Smooth muscle cell (in vitro differentiated cells): Measurements from ENCODE around the gene ITGAD. TPM values are rescaled to one million over a fixed set of nuclear protein-coding genes. Genes with fewer than 3 reads are reported as not detected.

Source experiments
- DNase-seq: peaks from one replicate; lab custom pipeline; 2025; ENCODE audit not compliant: unreplicated experiment; lab: John Stamatoyannopoulos, UW
- H2AFZ ChIP-seq: fragments of 200-600 bp; sonication (generic); 2 replicates; pipeline ENCODE4 v1.6.0; 2016; ENCODE audit warnings: antibody characterized with exemption, low read depth, mild to moderate bottlenecking
- H3F3A ChIP-seq: fragments of 200-600 bp; sonication (generic); 2 replicates; pipeline ENCODE4 v1.6.0; 2017; ENCODE audit warnings: antibody characterized with exemption, low read depth
- H3K27ac ChIP-seq: fragments of 200-600 bp; sonication (generic); 2 replicates; pipeline ENCODE4 v1.5.1; 2016; ENCODE audit warnings: low read depth, mild to moderate bottlenecking
- H3K27me3 ChIP-seq: fragments of 200-600 bp; sonication (generic); 2 replicates; pipeline ENCODE4 v1.6.1; 2016; ENCODE audit warnings: low read depth, mild to moderate bottlenecking
- H3K36me3 ChIP-seq: fragments of 200-600 bp; sonication (generic); 2 replicates; pipeline ENCODE4 v1.5.1; 2016; ENCODE audit warnings: low read depth
- H3K4me1 ChIP-seq: fragments of 200-600 bp; sonication (generic); 2 replicates; pipeline ENCODE4 v1.5.1; 2016; ENCODE audit warnings: low read depth
- H3K4me2 ChIP-seq: fragments of 200-600 bp; sonication (generic); 2 replicates; pipeline ENCODE4 v1.6.0; 2016; ENCODE audit warnings: mild to moderate bottlenecking
- H3K4me3 ChIP-seq: fragments of 200-600 bp; sonication (generic); 2 replicates; pipeline ENCODE4 v1.5.1; 2016; ENCODE audit warnings: mild to moderate bottlenecking
- H3K79me2 ChIP-seq: fragments of 200-600 bp; sonication (generic); 2 replicates; pipeline ENCODE4 v1.6.0; 2016; ENCODE audit warnings: low read depth, mild to moderate bottlenecking
- H3K9ac ChIP-seq: fragments of 200-600 bp; sonication (generic); 2 replicates; pipeline ENCODE4 v1.6.0; 2016; ENCODE audit warnings: low read depth
- H3K9me3 ChIP-seq: fragments of 200-600 bp; sonication (generic); replicated peaks from 2 replicates; pipeline ENCODE4 v1.5.1; 2016; ENCODE audit warnings: low read depth
- H4K20me1 ChIP-seq: fragments of 200-600 bp; sonication (generic); 2 replicates; pipeline ENCODE4 v1.6.0; 2016; ENCODE audit warnings: low read depth
- CTCF ChIP-seq: fragments of 200-600 bp; sonication (generic); IDR thresholded peaks from 2 replicates; pipeline ENCODE4 v1.5.1; 2017; ENCODE audit warnings: borderline replicate concordance, mild to moderate bottlenecking, antibody characterized with exemption; ENCODE audit not compliant: insufficient read depth, poor library complexity, severe bottlenecking
- WGBS: methylation state at CpG from one replicate; pipeline ENCODE4 v1.1.7; 2016; ENCODE audit warnings: low lambda C conversion rate; 5-methylcytosine and 5-hydroxymethylcytosine counted together
- polyA plus RNA-seq: library from polyadenylated mRNA; unstranded; fragments of >200 nt; fragmentation: Nextera tagmentation; extraction: Ambion mirVana; gene quantifications from 2 replicates; pipeline ENCODE4 v1.2.1, GENCODE V29; 2016
- total RNA-seq: library from RNA; depleted of rRNA; stranded (reverse); fragments of >200 nt; gene quantifications from 2 replicates; pipeline ENCODE4 v1.2.3, GENCODE V29; 2014

ITGAD gene
- total and polyA plus RNA-seq, 2 experiments from 2014 or later = not detected

- Histone ChIP-seq H3K27ac (no peak overlapping the region), H3K4me3 (no peak overlapping the region), H3K36me3 (no peaks in the 10 kb centered on the region), H3K27me3 (peaks cover 11% of the 10 kb centered on the region), H3K9ac (no peak overlapping the region), H2AFZ (no peak overlapping the region), H3K9me3 (no peaks in the 10 kb centered on the region), H3K4me1 (no peaks in the 10 kb centered on the region), H3K79me2 (no peaks in the 10 kb centered on the region), H3K4me2 (no peak overlapping the region), H4K20me1 (no peaks in the 10 kb centered on the region), H3F3A (no peaks in the 10 kb centered on the region)
- no peak for DNase-seq
- WGBS = 85% methylated on average over 3 of the region's 3 CpGs
- TF ChIP-seq CTCF = no peak
Measured at GRCh38 chr16:31420037-31420436, 26.9 kb downstream of the ITGAD start.

GRCh38 chr16:31421587-31421986 is 28.5 kb downstream of the ITGAD start:
- Histone ChIP-seq H3F3A (no peaks in the 10 kb centered on the region), H3K9ac (no peak overlapping the region), H3K4me3 (no peak overlapping the region), H3K9me3 (no peaks in the 10 kb centered on the region), H2AFZ (no peak overlapping the region), H3K27ac (no peak overlapping the region), H3K79me2 (no peaks in the 10 kb centered on the region), H3K27me3 (peaks cover 11% of the 10 kb centered on the region), H3K4me1 (no peaks in the 10 kb centered on the region), H3K4me2 (no peak overlapping the region), H3K36me3 (no peaks in the 10 kb centered on the region), H4K20me1 (no peaks in the 10 kb centered on the region)
- TF ChIP-seq CTCF = no peak
- WGBS = 75% methylated on average over 6 of the region's 6 CpGs
- no peak for DNase-seq

GRCh38 chr16:31423241-31423640 is 30.1 kb downstream of the ITGAD start:
- H3K9me3 ChIP-seq = no peaks in the 10 kb centered on the region
- no peaks in the 10 kb centered on the region for H3K36me3 ChIP-seq
- no peak overlapping the region for H3K9ac ChIP-seq
- WGBS = 52% methylated on average over 3 of the region's 3 CpGs
- no peak for DNase-seq
- H3K4me3 ChIP-seq = no peak overlapping the region
- TF ChIP-seq CTCF = no peak
- H3K79me2 ChIP-seq = no peaks in the 10 kb centered on the region
- H3K27ac ChIP-seq = no peak overlapping the region
- H2AFZ ChIP-seq = no peak overlapping the region
- no peaks in the 10 kb centered on the region for H3F3A ChIP-seq
- no peaks in the 10 kb centered on the region for H4K20me1 ChIP-seq
- no peak overlapping the region for H3K4me2 ChIP-seq
- peaks cover 11% of the 10 kb centered on the region for H3K27me3 ChIP-seq
- no peaks in the 10 kb centered on the region for H3K4me1 ChIP-seq

- WGBS = 90% methylated on average over 12 of the region's 12 CpGs
Measured at GRCh38 chr16:31423801-31424200, 30.7 kb downstream of the ITGAD start.

More at GRCh38 chr16:31423801-31424200, 30.7 kb downstream of the ITGAD start:
- Histone ChIP-seq H3K9me3 (no peaks in the 10 kb centered on the region), H3K4me3 (no peak overlapping the region), H3K4me1 (no peaks in the 10 kb centered on the region), H4K20me1 (no peaks in the 10 kb centered on the region), H3K27me3 (peaks cover 11% of the 10 kb centered on the region), H3K27ac (no peak overlapping the region), H3K4me2 (no peak overlapping the region), H2AFZ (no peak overlapping the region), H3F3A (no peaks in the 10 kb centered on the region), H3K36me3 (no peaks in the 10 kb centered on the region), H3K79me2 (no peaks in the 10 kb centered on the region), H3K9ac (no peak overlapping the region)
- no peak for TF ChIP-seq CTCF
- DNase-seq = no peak
